Liver (tissue), 9 donors: Measurements from ENCODE around the gene ZMPSTE24. TPM values are rescaled to one million over a fixed set of nuclear protein-coding genes. Genes with fewer than 3 reads are reported as not detected.

Experiments
- DNase-seq: peaks from one replicate; pipeline ENCODE4 v3.0.0-alpha.2; 2017; ENCODE audit warnings: low spot score
- H3K27ac ChIP-seq, 2 donors: one replicate each; pipeline ENCODE4 v1.7.0; 2013; ENCODE audit warnings: inconsistent platforms in 2 of 2, low read length in 2 of 2, control low read depth in 1 of 2, low read depth in 1 of 2, mild to moderate bottlenecking in 1 of 2
- H3K27me3 ChIP-seq, 4 donors: one replicate each; pipeline versions ENCODE4 v1.6.1 to v1.7.0; 2013; ENCODE audit warnings: low read length in 3 of 4, inconsistent platforms in 1 of 4, mild to moderate bottlenecking in 1 of 4, moderate library complexity in 1 of 4; ENCODE audit not compliant: control insufficient read depth in 4 of 4, insufficient read depth in 4 of 4
- H3K36me3 ChIP-seq, 4 donors: one replicate each; pipeline versions ENCODE4 v1.6.1 to v1.7.0; 2013; ENCODE audit warnings: low read length in 3 of 4, mild to moderate bottlenecking in 3 of 4, low read depth in 1 of 4, moderate library complexity in 1 of 4; ENCODE audit not compliant: control insufficient read depth in 4 of 4, insufficient read depth in 3 of 4
- H3K4me1 ChIP-seq, 4 donors: one replicate each; pipeline versions ENCODE4 v1.6.1 to v1.7.0; 2013; ENCODE audit warnings: low read length in 3 of 4, mild to moderate bottlenecking in 3 of 4, moderate library complexity in 1 of 4; ENCODE audit not compliant: control insufficient read depth in 4 of 4, insufficient read depth in 4 of 4
- H3K4me3 ChIP-seq, 3 donors: one replicate each; pipeline versions ENCODE4 v1.6.1 to v1.7.0; 2013; ENCODE audit warnings: low read length in 3 of 3, control low read depth in 1 of 3, low read depth in 1 of 3, mild to moderate bottlenecking in 1 of 3
- H3K9ac ChIP-seq, 2 donors: one replicate each; pipeline ENCODE4 v1.7.0; 2013; ENCODE audit warnings: low read length in 2 of 2, mild to moderate bottlenecking in 2 of 2, moderate library complexity in 2 of 2, control low read depth in 1 of 2, low read depth in 1 of 2
- H3K9me3 ChIP-seq, 4 donors: one replicate each; pipeline versions ENCODE4 v1.6.1 to v1.7.0; 2013; ENCODE audit warnings: low read length in 3 of 4; ENCODE audit not compliant: control insufficient read depth in 4 of 4
- CTCF ChIP-seq: fragments of 150-350 bp; IDR thresholded peaks from 2 replicates; pipeline ENCODE4 v1.5.1; 2017; ENCODE audit warnings: improper control_type of control experiment, low read depth, low read length; ENCODE audit not compliant: missing input control
- EGR1 ChIP-seq, 2 donors: IDR thresholded peaks; 2 replicates each; pipeline ENCODE4 v1.6.1; 2016 to 2018; ENCODE audit warnings: antibody characterized with exemption in 2 of 2, low read depth in 2 of 2
- FOXA2 ChIP-seq: IDR thresholded peaks from 2 replicates; pipeline ENCODE4 v1.6.1; 2016; ENCODE audit warnings: antibody characterized with exemption
- GABPA ChIP-seq, 2 donors: IDR thresholded peaks in 1 of 2; conservative IDR thresholded peaks in 1 of 2; 2 replicates each; pipeline ENCODE4 v1.6.1; 2016; ENCODE audit warnings: antibody characterized with exemption in 2 of 2, mild to moderate bottlenecking in 1 of 2, moderate library complexity in 1 of 2
- HNF4A ChIP-seq, 2 donors: conservative IDR thresholded peaks; 2 replicates each; pipeline ENCODE4 v1.6.1; 2016; ENCODE audit warnings: antibody characterized with exemption in 2 of 2, mild to moderate bottlenecking in 2 of 2
- HNF4G ChIP-seq: IDR thresholded peaks from 2 replicates; pipeline ENCODE4 v1.6.1; 2016; ENCODE audit warnings: antibody characterized with exemption
- JUND ChIP-seq, 2 donors: IDR thresholded peaks; 2 replicates each; pipeline ENCODE4 v1.6.1; 2016; ENCODE audit warnings: antibody characterized with exemption in 2 of 2
- NR2F2 ChIP-seq: IDR thresholded peaks from 2 replicates; pipeline ENCODE4 v1.6.1; 2016; ENCODE audit warnings: antibody characterized with exemption
- RAD21 ChIP-seq, 2 donors: IDR thresholded peaks; 2 replicates each; pipeline ENCODE4 v1.6.1; 2016; ENCODE audit warnings: antibody characterized with exemption in 2 of 2, mild to moderate bottlenecking in 2 of 2
- RXRA ChIP-seq, 2 donors: IDR thresholded peaks; 2 replicates each; pipeline ENCODE4 v1.6.1; 2017 to 2018; ENCODE audit warnings: antibody characterized with exemption in 2 of 2, mild to moderate bottlenecking in 1 of 2
- SP1 ChIP-seq: IDR thresholded peaks from 2 replicates; pipeline ENCODE4 v1.6.1; 2018; ENCODE audit warnings: antibody characterized with exemption, mild to moderate bottlenecking
- TAF1 ChIP-seq: conservative IDR thresholded peaks from 2 replicates; pipeline ENCODE4 v1.6.1; 2016; ENCODE audit warnings: antibody characterized with exemption, mild to moderate bottlenecking
- YY1 ChIP-seq: IDR thresholded peaks from 2 replicates; pipeline ENCODE4 v1.6.1; 2016; ENCODE audit warnings: antibody characterized with exemption, mild to moderate bottlenecking
- ZBTB33 ChIP-seq: IDR thresholded peaks from 2 replicates; pipeline ENCODE4 v1.6.1; 2016; ENCODE audit warnings: antibody characterized with exemption
- WGBS: extraction: QIAGEN DNeasy Blood & Tissue Kit; methylation state at CpG from one replicate; pipeline ENCODE4 v1.1.7; 2013; 5-methylcytosine and 5-hydroxymethylcytosine counted together
- polyA plus RNA-seq, 2 donors: library from polyadenylated mRNA; stranded (reverse) in 1 of 2; unstranded in 1 of 2; fragments of 200-250 nt in 1 of 2; fragments of >200 nt in 1 of 2; fragmentation: Nextera tagmentation in 1 of 2; extraction: Ambion mirVana in 1 of 2; gene quantifications; one replicate each; pipeline versions ENCODE4 v1.2.1 to v1.2.3, GENCODE V29; 2013 to 2015
- total RNA-seq, 2 donors: library from RNA; depleted of rRNA; stranded (reverse); fragments of >200 nt; gene quantifications; one replicate each; pipeline ENCODE4 v1.2.3, GENCODE V29; 2014
- TF ChIP-seq, protein P1 (sequence below): IDR thresholded peaks from 2 replicates; pipeline ENCODE4 v1.6.1; 2016; ENCODE audit warnings: antibody characterized with exemption
- TF ChIP-seq, protein P2 (sequence below): IDR thresholded peaks from 2 replicates; pipeline ENCODE4 v1.6.1; 2016; ENCODE audit warnings: antibody characterized with exemption, mild to moderate bottlenecking
- donor health status: healthy.
- donor health status: healthy.
- donor health status: healthy.
- donor health status: healthy.
- donor health status: healthy.

Gene ZMPSTE24
- total and polyA plus RNA-seq, 4 donors: 17.3 to 40.1 (median 22.6) TPM

- 92% methylated on average over 5 of the region's 5 CpGs for WGBS
- no peaks in the 10 kb centered on the region for H3K36me3 ChIP-seq
- no peak overlapping the region for H3K4me3 ChIP-seq
- H3K9ac ChIP-seq: no peak overlapping the region
- peaks cover 0 to 6% (median 2%) of the 10 kb centered on the region in 4 donors for H3K27me3 ChIP-seq
- DNase-seq: no peak
- H3K9me3 ChIP-seq: no peaks in the 10 kb centered on the region
- TF ChIP-seq, protein P1, sequence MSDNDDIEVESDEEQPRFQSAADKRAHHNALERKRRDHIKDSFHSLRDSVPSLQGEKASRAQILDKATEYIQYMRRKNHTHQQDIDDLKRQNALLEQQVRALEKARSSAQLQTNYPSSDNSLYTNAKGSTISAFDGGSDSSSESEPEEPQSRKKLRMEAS: no peak
- no peak for TF ChIP-seq TAF1
- TF ChIP-seq SP1: no peak
- no peak for TF ChIP-seq RAD21 (IDR thresholded peaks at IDR 0.05)
- no peak for TF ChIP-seq FOXA2
- TF ChIP-seq HNF4A (conservative IDR thresholded peaks at IDR 0.05): no peak
- TF ChIP-seq JUND (IDR thresholded peaks at IDR 0.05): no peak
- no peak for TF ChIP-seq EGR1 (IDR thresholded peaks at IDR 0.05; ENCODE audit: low read depth in 2 of 2)
- no peak for TF ChIP-seq GABPA (IDR thresholded peaks at IDR 0.05 in 1 of 2, conservative IDR thresholded peaks at IDR 0.05 in 1 of 2)
- TF ChIP-seq, protein P2, sequence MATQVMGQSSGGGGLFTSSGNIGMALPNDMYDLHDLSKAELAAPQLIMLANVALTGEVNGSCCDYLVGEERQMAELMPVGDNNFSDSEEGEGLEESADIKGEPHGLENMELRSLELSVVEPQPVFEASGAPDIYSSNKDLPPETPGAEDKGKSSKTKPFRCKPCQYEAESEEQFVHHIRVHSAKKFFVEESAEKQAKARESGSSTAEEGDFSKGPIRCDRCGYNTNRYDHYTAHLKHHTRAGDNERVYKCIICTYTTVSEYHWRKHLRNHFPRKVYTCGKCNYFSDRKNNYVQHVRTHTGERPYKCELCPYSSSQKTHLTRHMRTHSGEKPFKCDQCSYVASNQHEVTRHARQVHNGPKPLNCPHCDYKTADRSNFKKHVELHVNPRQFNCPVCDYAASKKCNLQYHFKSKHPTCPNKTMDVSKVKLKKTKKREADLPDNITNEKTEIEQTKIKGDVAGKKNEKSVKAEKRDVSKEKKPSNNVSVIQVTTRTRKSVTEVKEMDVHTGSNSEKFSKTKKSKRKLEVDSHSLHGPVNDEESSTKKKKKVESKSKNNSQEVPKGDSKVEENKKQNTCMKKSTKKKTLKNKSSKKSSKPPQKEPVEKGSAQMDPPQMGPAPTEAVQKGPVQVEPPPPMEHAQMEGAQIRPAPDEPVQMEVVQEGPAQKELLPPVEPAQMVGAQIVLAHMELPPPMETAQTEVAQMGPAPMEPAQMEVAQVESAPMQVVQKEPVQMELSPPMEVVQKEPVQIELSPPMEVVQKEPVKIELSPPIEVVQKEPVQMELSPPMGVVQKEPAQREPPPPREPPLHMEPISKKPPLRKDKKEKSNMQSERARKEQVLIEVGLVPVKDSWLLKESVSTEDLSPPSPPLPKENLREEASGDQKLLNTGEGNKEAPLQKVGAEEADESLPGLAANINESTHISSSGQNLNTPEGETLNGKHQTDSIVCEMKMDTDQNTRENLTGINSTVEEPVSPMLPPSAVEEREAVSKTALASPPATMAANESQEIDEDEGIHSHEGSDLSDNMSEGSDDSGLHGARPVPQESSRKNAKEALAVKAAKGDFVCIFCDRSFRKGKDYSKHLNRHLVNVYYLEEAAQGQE: no peak
- no peak for TF ChIP-seq HNF4G
- no peak for TF ChIP-seq RXRA (IDR thresholded peaks at IDR 0.05)
- no peak for TF ChIP-seq NR2F2
- TF ChIP-seq ZBTB33: no peak
- no peak for TF ChIP-seq CTCF
- no peak for TF ChIP-seq YY1
- no peak overlapping the region for H3K27ac ChIP-seq
- H3K4me1 ChIP-seq: peaks cover 10 to 21% (median 15%) of the 10 kb centered on the region in 4 donors
Observed at GRCh38 chr1:40313329-40313957, 55.4 kb downstream of the ZMPSTE24 start.
